H1 (cell line): ENCODE data around the gene ZNF692. TPM values are rescaled to one million over a fixed set of nuclear protein-coding genes. Genes with fewer than 3 reads are reported as not detected.
"Not testable (repeated sequence)": the region's sequence is repeated elsewhere in the genome, so short reads cannot be mapped to it uniquely, and the experiment has no call there.

Experiments used
- CTCF ChIA-PET: fragments of 300-600 bp; sonication (Branson Sonifier 250); formaldehyde crosslinking; loops from one replicate; lab custom pipeline; 2021; ENCODE audit not compliant: partially characterized antibody; lab: Charles Lee
- POLR2A ChIA-PET: fragments of 300-600 bp; sonication (Branson Sonifier 250); formaldehyde crosslinking; loops from one replicate; lab custom pipeline; 2021; ENCODE audit warnings: inconsistent platforms; ENCODE audit not compliant: partially characterized antibody; lab: Charles Lee
- DNase-seq, 2 experiments: peaks; one replicate each; pipeline versions ENCODE4 v3.0.0 to v3.0.0-alpha.2; 2010 to 2022; ENCODE audit warnings: low spot score in 2 of 2, low read depth in 1 of 2, mixed read lengths in 1 of 2
- FAIRE-seq: peaks from 2 replicates; lab custom pipeline; 2011; peaks lifted over from hg19 to GRCh38; lab: Jason Lieb, UNC
- H2AFZ ChIP-seq: 2 replicates; pipeline ENCODE4 v1.8.1; 2012; ENCODE audit warnings: low read length, inconsistent platforms
- H2AK5ac ChIP-seq: 2 replicates; pipeline ENCODE4 v1.6.1; 2013; ENCODE audit warnings: low read depth, low read length
- H2BK120ac ChIP-seq: replicated peaks from 2 replicates; pipeline ENCODE3; 2013; ENCODE audit warnings: low read depth, low read length, inconsistent platforms
- H2BK12ac ChIP-seq: 2 replicates; pipeline ENCODE4 v1.6.1; 2013; ENCODE audit warnings: low read depth, low read length
- H2BK15ac ChIP-seq: 2 replicates; pipeline ENCODE4 v1.6.1; 2013; ENCODE audit warnings: low read length
- H2BK20ac ChIP-seq: 2 replicates; pipeline ENCODE4 v1.6.1; 2013; ENCODE audit warnings: low read length
- H2BK5ac ChIP-seq: 2 replicates; pipeline ENCODE4 v1.6.1; 2013; ENCODE audit warnings: low read depth, low read length
- H3K14ac ChIP-seq: 2 replicates; pipeline ENCODE4 v1.6.1; 2013; ENCODE audit warnings: inconsistent platforms; ENCODE audit not compliant: insufficient read length
- H3K18ac ChIP-seq: 2 replicates; pipeline ENCODE4 v1.6.1; 2013; ENCODE audit warnings: low read length; ENCODE audit errors: extremely low read depth
- H3K23ac ChIP-seq: 2 replicates; pipeline ENCODE4 v1.6.1; 2013; ENCODE audit warnings: inconsistent platforms; ENCODE audit not compliant: insufficient read length
- H3K23me2 ChIP-seq: 2 replicates; pipeline ENCODE4 v1.6.1; 2013; ENCODE audit warnings: low read depth, low read length
- H3K27ac ChIP-seq: 2 replicates; pipeline ENCODE4 v1.6.1; 2011; ENCODE audit warnings: low read depth, low read length, inconsistent platforms
- H3K27me3 ChIP-seq, 4 experiments: replicated peaks in 1 of 4; 1 replicate in 1 of 4; 2 replicates in 3 of 4; pipeline versions ENCODE4 v1.6.1 to v1.8.1; 2011 to 2013; ENCODE audit warnings: low read length in 3 of 4, mild to moderate bottlenecking in 3 of 4, inconsistent platforms in 2 of 4, mixed read lengths in 2 of 4, moderate library complexity in 1 of 4; ENCODE audit not compliant: control insufficient read depth in 3 of 4, insufficient read depth in 3 of 4; ENCODE audit errors: extremely low read depth in 1 of 4
- H3K36me3 ChIP-seq, 4 experiments: 2 replicates each; pipeline versions ENCODE4 v1.6.1 to v1.8.1; 2011 to 2013; ENCODE audit warnings: mild to moderate bottlenecking in 4 of 4, low read length in 3 of 4, moderate library complexity in 2 of 4, control low read depth in 1 of 4, inconsistent platforms in 1 of 4; ENCODE audit not compliant: insufficient read depth in 4 of 4, control insufficient read depth in 2 of 4
- H3K4ac ChIP-seq: replicated peaks from 2 replicates; pipeline ENCODE3; 2013; ENCODE audit warnings: low read length, low read depth, mixed read lengths, inconsistent platforms; ENCODE audit not compliant: insufficient read length
- H3K4me1 ChIP-seq, 4 experiments: replicated peaks in 1 of 4; 1 replicate in 1 of 4; 2 replicates in 3 of 4; pipeline versions ENCODE4 v1.6.1 to v1.8.1; 2011 to 2013; ENCODE audit warnings: low read length in 3 of 4, inconsistent platforms in 2 of 4, mixed read lengths in 1 of 4; ENCODE audit not compliant: insufficient read depth in 4 of 4, control insufficient read depth in 3 of 4
- H3K4me2 ChIP-seq, 2 experiments: 2 replicates each; pipeline versions ENCODE4 v1.6.1 to v1.8.1; 2011 to 2013; ENCODE audit warnings: low read depth in 2 of 2, low read length in 2 of 2, control low read depth in 1 of 2, inconsistent platforms in 1 of 2, mild to moderate bottlenecking in 1 of 2; ENCODE audit not compliant: insufficient read depth in 1 of 2
- H3K4me3 ChIP-seq, 4 experiments: fragments of 200-600, 300-600 bp in 1 of 4; sonication (generic), shearing (Covaris generic), sonication (Bioruptor Twin) in 1 of 4; 2 replicates each; pipeline versions ENCODE4 v1.5.1 to v1.8.1; 2011 to 2016; ENCODE audit warnings: low read length in 4 of 4, low read depth in 3 of 4, control low read depth in 2 of 4, inconsistent platforms in 2 of 4, mild to moderate bottlenecking in 2 of 4, mixed read lengths in 1 of 4, moderate library complexity in 1 of 4; ENCODE audit not compliant: insufficient read depth in 2 of 4; ENCODE audit errors: extremely low read depth in 1 of 4
- H3K56ac ChIP-seq: replicated peaks from 2 replicates; pipeline ENCODE3; 2013; ENCODE audit warnings: low read depth, mild to moderate bottlenecking, mixed read lengths, low read length, inconsistent platforms; ENCODE audit not compliant: insufficient read length
- H3K79me1 ChIP-seq: 2 replicates; pipeline ENCODE4 v1.6.1; 2013; ENCODE audit warnings: low read depth, low read length, control low read depth
- H3K79me2 ChIP-seq, 2 experiments: 2 replicates each; pipeline versions ENCODE4 v1.6.1 to v1.8.1; 2012 to 2013; ENCODE audit warnings: low read length in 2 of 2, mild to moderate bottlenecking in 2 of 2, inconsistent platforms in 1 of 2; ENCODE audit not compliant: insufficient read depth in 2 of 2, control insufficient read depth in 1 of 2
- H3K9ac ChIP-seq, 4 experiments: replicated peaks in 1 of 4; 1 replicate in 1 of 4; 2 replicates in 3 of 4; pipeline versions ENCODE4 v1.6.1 to v1.8.1; 2011 to 2013; ENCODE audit warnings: low read depth in 3 of 4, low read length in 3 of 4, control low read depth in 2 of 4, mild to moderate bottlenecking in 2 of 4, moderate library complexity in 2 of 4, inconsistent platforms in 1 of 4; ENCODE audit errors: extremely low read depth in 1 of 4
- H3K9me3 ChIP-seq, 2 experiments: 2 replicates each; pipeline versions ENCODE4 v1.6.1 to v1.8.1; 2012 to 2013; ENCODE audit warnings: mild to moderate bottlenecking in 2 of 2, moderate library complexity in 2 of 2, control low read depth in 1 of 2, inconsistent platforms in 1 of 2, low read depth in 1 of 2, low read length in 1 of 2, mixed read lengths in 1 of 2; ENCODE audit not compliant: insufficient read depth in 2 of 2
- H4K20me1 ChIP-seq, 2 experiments: replicated peaks in 1 of 2; 2 replicates each; pipeline versions ENCODE3 to v1.8.1; 2011 to 2013; ENCODE audit warnings: inconsistent platforms in 2 of 2, low read length in 2 of 2, mild to moderate bottlenecking in 1 of 2; ENCODE audit not compliant: insufficient read depth in 2 of 2, control insufficient read depth in 1 of 2
- H4K5ac ChIP-seq: 2 replicates; pipeline ENCODE4 v1.6.1; 2013; ENCODE audit warnings: low read length, low read depth, mixed read lengths, inconsistent platforms; ENCODE audit not compliant: insufficient read length
- H4K8ac ChIP-seq: 2 replicates; pipeline ENCODE4 v1.8.0; 2013; ENCODE audit warnings: mild to moderate bottlenecking, moderate library complexity, low read length, inconsistent platforms; ENCODE audit not compliant: insufficient read depth; ENCODE audit errors: extremely low read depth
- H4K91ac ChIP-seq: replicated peaks from 2 replicates; pipeline ENCODE3; 2013; ENCODE audit warnings: low read length, mixed read lengths, inconsistent platforms; ENCODE audit not compliant: insufficient read length
- whole genome bisulfite sequencing, 2 experiments: shearing (Covaris generic) in 1 of 2; methylation state at CpG; one replicate each; pipeline versions ENCODE4 v1.1.6 to v1.1.7; 2013 to 2015; ENCODE audit warnings: low lambda C conversion rate in 2 of 2, mixed read lengths in 2 of 2, inconsistent platforms in 1 of 2, low coverage in 1 of 2, missing lambda C conversion rate in 1 of 2; ENCODE audit not compliant: insufficient replicate concordance in 2 of 2, insufficient coverage in 1 of 2, insufficient read length in 1 of 2; ENCODE audit errors: extremely low coverage in 1 of 2, missing lambda C conversion rate in 1 of 2; 5-methylcytosine and 5-hydroxymethylcytosine counted together
- polyA plus RNA-seq, 7 experiments: library from polyadenylated mRNA; depleted of rRNA in 3 of 7; stranded (reverse) in 5 of 7; unstranded in 2 of 7; fragments of >200 nt in 5 of 7; fragments of 200-250 nt in 2 of 7; gene quantifications; 1 replicate in 5 of 7; 2 replicates in 1 of 7; 4 replicates in 1 of 7; pipeline versions ENCODE4 v1.2.1 to v1.2.3, GENCODE V29; 2011 to 2013; ENCODE audit warnings: missing spikeins in 2 of 7, mixed read lengths in 2 of 7
- total RNA-seq: library from RNA; stranded (reverse); fragmentation: NEBNext Ultra II Directional; extraction: Animal tissue kit (Norgen Biotek cat#: 25700); gene quantifications from 2 replicates; pipeline ENCODE4 v1.2.1, GENCODE V29; 2021

ZNF692 gene
- total and polyA plus RNA-seq, 2 of the 8 experiments (the other 6 are each of a cell fraction or from before 2014, with no cell fraction given) = 38.4 to 52.3 TPM

GRCh38 chr1:248882427-248882826 lies 23.5 kb upstream of the ZNF692 start:
- H4K5ac ChIP-seq, H4K8ac ChIP-seq, H3K79me1 ChIP-seq, DNase-seq, H3K9ac ChIP-seq, FAIRE-seq, H3K36me3 ChIP-seq, H2BK20ac ChIP-seq, H3K27me3 ChIP-seq, H3K23me2 ChIP-seq, POLR2A ChIA-PET, H4K91ac ChIP-seq, H3K14ac ChIP-seq, H3K4ac ChIP-seq, H3K27ac ChIP-seq, H3K56ac ChIP-seq, H2AK5ac ChIP-seq, H2BK5ac ChIP-seq, H4K20me1 ChIP-seq, H3K9me3 ChIP-seq, H2AFZ ChIP-seq, H3K4me3 ChIP-seq, H3K79me2 ChIP-seq, H2BK120ac ChIP-seq, H3K18ac ChIP-seq, H3K4me1 ChIP-seq, H3K23ac ChIP-seq, CTCF ChIA-PET, H2BK12ac ChIP-seq, H2BK15ac ChIP-seq, H3K4me2 ChIP-seq: not testable (repeated sequence)
- 86% methylated on average over 7 of the region's 7 CpGs; no CpG with 5 or more reads in 1 of the 2 experiments for WGBS, 2 experiments
